ENCODE results near the gene HOXD8. TPM values are rescaled to one million over a fixed set of nuclear protein-coding genes. Genes with fewer than 3 reads are reported as not detected.

Gene HOXD8
- total RNA-seq, 1 experiment from 2014 or later = not detected

DNA sequence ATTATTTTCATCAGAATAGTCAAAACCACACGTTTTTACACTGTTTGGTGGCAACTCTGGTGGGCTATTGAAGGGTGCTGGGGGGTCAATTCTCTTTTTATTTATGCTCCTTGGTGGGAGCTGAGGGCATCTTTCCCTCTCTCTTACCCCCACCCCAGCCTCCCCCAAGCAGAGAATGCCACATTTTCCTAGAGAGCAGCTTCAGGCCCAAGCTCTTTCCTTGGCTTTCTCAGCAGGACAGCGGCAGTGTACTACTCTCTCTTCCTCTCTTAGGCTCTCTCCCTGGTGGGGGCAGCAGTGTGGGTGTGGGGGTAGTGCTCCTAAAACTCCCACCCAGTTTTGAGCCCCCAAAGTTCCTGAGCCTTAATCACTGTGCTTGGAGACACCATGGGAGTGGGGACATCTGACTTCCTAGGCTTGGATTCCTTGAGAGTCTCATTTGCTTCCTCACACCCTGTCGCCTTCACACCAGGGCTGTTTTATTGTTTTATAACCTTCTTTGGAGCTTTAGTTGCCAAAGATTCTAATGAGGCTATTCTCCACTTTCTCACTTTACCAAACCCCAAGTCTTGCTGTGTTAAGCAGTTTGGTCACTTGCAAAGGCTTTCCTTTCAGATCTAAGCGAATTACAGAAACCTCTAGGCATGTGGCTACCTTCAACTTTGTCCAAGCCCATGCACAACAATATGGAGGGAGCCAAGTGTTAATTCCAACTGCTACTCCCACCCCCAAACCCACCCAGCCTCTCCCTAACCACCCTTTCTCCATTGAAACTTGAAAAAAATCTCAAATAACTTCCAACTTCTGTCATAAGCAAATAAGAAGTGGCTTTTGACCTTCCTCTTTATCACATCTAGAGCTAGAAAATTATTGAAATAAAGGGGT, 15.8 kb downstream of the HOXD8 start:
- ChIA-PET POLR2A (interaction anchor here (0.5 to 1.0 kb wide), 2 partner anchors 312 to 513 kb away, joined by 3 read pairs; no protein-coding TSS in a partner anchor), CTCF (interaction anchor here (0.5 to 10.1 kb wide), 9 partner anchors 310 to 669 kb away, joined by 3 to 190 read pairs (median 9); no protein-coding TSS in a partner anchor)
- Mint-ChIP-seq H3K9me3 (ENCODE audit: unreplicated experiment) (no peaks in the 10 kb centered on the region), H3K4me3 (ENCODE audit: unreplicated experiment) (no peak overlapping the region), H3K4me1 (ENCODE audit: insufficient read depth, unreplicated experiment) (no peaks in the 10 kb centered on the region), H3K36me3 (ENCODE audit: insufficient read depth, unreplicated experiment) (no peaks in the 10 kb centered on the region), H3K27ac (ENCODE audit: low read depth, unreplicated experiment) (no peak overlapping the region), H3K27me3 (ENCODE audit: insufficient read depth, unreplicated experiment) (no peaks in the 10 kb centered on the region)
- TF ChIP-seq, protein P1, sequence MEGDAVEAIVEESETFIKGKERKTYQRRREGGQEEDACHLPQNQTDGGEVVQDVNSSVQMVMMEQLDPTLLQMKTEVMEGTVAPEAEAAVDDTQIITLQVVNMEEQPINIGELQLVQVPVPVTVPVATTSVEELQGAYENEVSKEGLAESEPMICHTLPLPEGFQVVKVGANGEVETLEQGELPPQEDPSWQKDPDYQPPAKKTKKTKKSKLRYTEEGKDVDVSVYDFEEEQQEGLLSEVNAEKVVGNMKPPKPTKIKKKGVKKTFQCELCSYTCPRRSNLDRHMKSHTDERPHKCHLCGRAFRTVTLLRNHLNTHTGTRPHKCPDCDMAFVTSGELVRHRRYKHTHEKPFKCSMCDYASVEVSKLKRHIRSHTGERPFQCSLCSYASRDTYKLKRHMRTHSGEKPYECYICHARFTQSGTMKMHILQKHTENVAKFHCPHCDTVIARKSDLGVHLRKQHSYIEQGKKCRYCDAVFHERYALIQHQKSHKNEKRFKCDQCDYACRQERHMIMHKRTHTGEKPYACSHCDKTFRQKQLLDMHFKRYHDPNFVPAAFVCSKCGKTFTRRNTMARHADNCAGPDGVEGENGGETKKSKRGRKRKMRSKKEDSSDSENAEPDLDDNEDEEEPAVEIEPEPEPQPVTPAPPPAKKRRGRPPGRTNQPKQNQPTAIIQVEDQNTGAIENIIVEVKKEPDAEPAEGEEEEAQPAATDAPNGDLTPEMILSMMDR (IDR thresholded peaks at IDR 0.05; ENCODE audit: unreplicated experiment) = no peak
- DNase-seq (ENCODE audit: unreplicated experiment) = no peak
- intact Hi-C loops (cut with micrococcal nuclease) = loop anchor here (10.0 kb wide), 1 partner anchor 169 kb away; no protein-coding TSS in a partner anchor
- no TSS peak for BruUV-seq (replicated peaks)

DNA sequence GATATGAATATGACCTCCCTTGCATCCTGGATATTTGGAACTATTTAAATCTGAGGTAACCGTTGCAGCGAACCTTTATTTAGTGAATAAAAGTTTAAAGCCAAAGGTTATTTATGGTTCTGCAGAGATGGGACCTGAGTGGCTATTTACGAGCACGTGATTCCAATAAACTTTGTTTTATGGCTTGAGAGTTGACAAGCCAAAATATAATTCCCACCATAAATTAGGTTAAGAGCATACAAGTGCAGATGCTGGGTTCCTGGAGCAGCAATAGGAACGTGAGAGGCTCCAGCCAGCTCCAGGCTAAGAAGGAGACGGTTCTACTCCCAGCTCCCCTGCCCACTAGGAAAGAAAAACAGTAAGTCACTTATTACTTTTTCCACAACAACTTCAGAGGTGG, 16.6 kb downstream of the HOXD8 start:
- intact Hi-C loops (cut with micrococcal nuclease) = loop anchor here (10.0 kb wide), 1 partner anchor 169 kb away; no protein-coding TSS in a partner anchor
- Mint-ChIP-seq H3K4me3 (ENCODE audit: unreplicated experiment) (no peak overlapping the region), H3K36me3 (ENCODE audit: insufficient read depth, unreplicated experiment) (no peaks in the 10 kb centered on the region), H3K27ac (ENCODE audit: low read depth, unreplicated experiment) (no peak overlapping the region), H3K27me3 (ENCODE audit: insufficient read depth, unreplicated experiment) (no peaks in the 10 kb centered on the region), H3K9me3 (ENCODE audit: unreplicated experiment) (no peaks in the 10 kb centered on the region), H3K4me1 (ENCODE audit: insufficient read depth, unreplicated experiment) (no peaks in the 10 kb centered on the region)
- TF ChIP-seq, protein P1 (IDR thresholded peaks at IDR 0.05; ENCODE audit: unreplicated experiment) = no peak
- ChIA-PET POLR2A (interaction anchor here (1.0 kb wide), 1 partner anchor 311 kb away, joined by 3 read pairs; no protein-coding TSS in a partner anchor), CTCF (interaction anchor here (0.5 to 10.1 kb wide), 6 partner anchors 24 to 514 kb away, joined by 3 to 190 read pairs (median 6); partner anchors contain the start of gene HOXD9)
- DNase-seq (ENCODE audit: unreplicated experiment) = no peak
- no TSS peak for BruUV-seq (replicated peaks)

DNA sequence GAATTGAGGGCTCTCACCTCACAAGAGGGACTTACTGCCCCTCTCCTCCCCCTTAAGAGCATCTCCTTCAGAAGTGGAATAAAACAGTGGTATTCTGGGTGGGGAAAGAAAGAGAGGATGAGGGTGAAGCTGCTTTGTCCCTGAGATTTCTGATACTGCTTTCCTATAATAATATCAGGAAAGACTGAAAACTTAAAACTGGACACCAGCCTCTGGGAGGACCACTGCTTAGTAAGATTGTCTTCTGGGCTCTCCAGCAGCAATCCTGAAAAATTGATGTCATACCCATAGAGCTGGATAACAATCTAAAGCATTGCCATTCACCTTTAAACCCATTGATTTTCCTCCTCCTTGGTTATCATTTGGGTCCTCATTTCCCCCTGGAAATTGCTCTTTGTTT, 17.1 kb downstream of the HOXD8 start:
- no peak overlapping the region for H3K4me3 Mint-ChIP-seq (ENCODE audit: unreplicated experiment)
- CTCF ChIA-PET = interaction anchor here (0.6 to 10.1 kb wide), 3 partner anchors 407 to 508 kb away, joined by 3 to 175 read pairs (median 4); no protein-coding TSS in a partner anchor
- POLR2A ChIA-PET = no interaction called here
- DNase-seq (ENCODE audit: unreplicated experiment) = no peak
- TF ChIP-seq, protein P1 (IDR thresholded peaks at IDR 0.05; ENCODE audit: unreplicated experiment) = no peak
- H3K27me3 Mint-ChIP-seq (ENCODE audit: insufficient read depth, unreplicated experiment) = no peaks in the 10 kb centered on the region
- no peaks in the 10 kb centered on the region for H3K9me3 Mint-ChIP-seq (ENCODE audit: unreplicated experiment)
- no peak overlapping the region for H3K27ac Mint-ChIP-seq (ENCODE audit: low read depth, unreplicated experiment)
- H3K36me3 Mint-ChIP-seq (ENCODE audit: insufficient read depth, unreplicated experiment) = no peaks in the 10 kb centered on the region
- no TSS peak for BruUV-seq (replicated peaks)
- intact Hi-C loops (cut with micrococcal nuclease) = loop anchor here (10.0 kb wide), 1 partner anchor 168 kb away; no protein-coding TSS in a partner anchor
- H3K4me1 Mint-ChIP-seq (ENCODE audit: insufficient read depth, unreplicated experiment) = no peaks in the 10 kb centered on the region

- no peaks in the 10 kb centered on the region for H3K27me3 Mint-ChIP-seq (ENCODE audit: insufficient read depth, unreplicated experiment)
- no TSS peak for BruUV-seq (replicated peaks)
- TF ChIP-seq, protein P1 (IDR thresholded peaks at IDR 0.05; ENCODE audit: unreplicated experiment) = no peak
- ChIA-PET POLR2A (no interaction called here), CTCF (interaction anchor here (0.6 to 0.8 kb wide), 2 partner anchors 507 to 1000 kb away, joined by 3 to 4 read pairs; no protein-coding TSS in a partner anchor)
- no peak overlapping the region for H3K4me3 Mint-ChIP-seq (ENCODE audit: unreplicated experiment)
- H3K36me3 Mint-ChIP-seq (ENCODE audit: insufficient read depth, unreplicated experiment) = no peaks in the 10 kb centered on the region
- H3K4me1 Mint-ChIP-seq (ENCODE audit: insufficient read depth, unreplicated experiment) = no peaks in the 10 kb centered on the region
- H3K27ac Mint-ChIP-seq (ENCODE audit: low read depth, unreplicated experiment) = no peak overlapping the region
- intact Hi-C loops (cut with micrococcal nuclease) = loop anchor here (10.0 kb wide), 1 partner anchor 167 kb away; no protein-coding TSS in a partner anchor
- no peak for DNase-seq (ENCODE audit: unreplicated experiment)
- H3K9me3 Mint-ChIP-seq (ENCODE audit: unreplicated experiment) = no peaks in the 10 kb centered on the region
These were observed 17.8 kb downstream of the HOXD8 start for GRCh38 chr2:176147210-176147799.

All from MCF 10A (cell line).